PC-3 (cell line): Measurements from ENCODE around the gene SLC12A8. TPM values are rescaled to one million over a fixed set of nuclear protein-coding genes. Genes with fewer than 3 reads are reported as not detected.

Source experiments
- ATAC-seq: fragments of 200-7000 bp; cut with Tn5 transposase; 2 replicates; pipeline ENCODE4 v1.9.1; 2020; ENCODE audit warnings: mild to moderate bottlenecking, moderate library complexity
- BruUV-seq: library from RNA; stranded (reverse); fragments of 400-500 nt; replicated peaks from 2 replicates; lab custom pipeline; 2021; lab: Mats Ljungman, UMichigan
- CTCF ChIA-PET: fragments of 300-600 bp; sonication (Branson Sonifier 250); formaldehyde crosslinking; loops from one replicate; lab custom pipeline; 2022; ENCODE audit warnings: antibody characterized with exemption; lab: Charles Lee
- POLR2A ChIA-PET: fragments of 300-600 bp; sonication (Branson Sonifier 250); formaldehyde crosslinking; loops from one replicate; lab custom pipeline; 2022; ENCODE audit warnings: antibody characterized with exemption; ENCODE audit not compliant: unreplicated experiment; lab: Charles Lee
- DNase-seq: peaks from one replicate; pipeline ENCODE4 v3.0.0-alpha.2; 2015
- H2AFZ ChIP-seq: fragments of 300-600 bp; sonication (generic); 2 replicates; pipeline ENCODE4 v1.6.0; 2016; ENCODE audit warnings: antibody characterized with exemption, low read length
- H3F3A ChIP-seq: fragments of 300-600 bp; sonication (generic); one replicate; pipeline ENCODE4 v1.6.0; 2017; ENCODE audit warnings: antibody characterized with exemption, low read length, control low read depth, mild to moderate bottlenecking; ENCODE audit not compliant: unreplicated experiment
- H3K27ac ChIP-seq: fragments of 300-600 bp; sonication (generic); 2 replicates; pipeline ENCODE4 v1.5.1; 2016; ENCODE audit warnings: mild to moderate bottlenecking, low read length
- H3K27me3 ChIP-seq: fragments of 300-600 bp; sonication (generic); 2 replicates; pipeline ENCODE4 v1.6.1; 2016; ENCODE audit warnings: low read length, mixed read lengths
- H3K36me3 ChIP-seq: fragments of 300-600 bp; sonication (generic); 2 replicates; pipeline ENCODE4 v1.6.1; 2016; ENCODE audit warnings: low read depth, mixed run types, low read length, mixed read lengths
- H3K4me1 ChIP-seq: fragments of 300-600 bp; sonication (generic); 2 replicates; pipeline ENCODE4 v1.5.1; 2016; ENCODE audit warnings: low read length; ENCODE audit not compliant: insufficient read depth
- H3K4me2 ChIP-seq: fragments of 300-600 bp; sonication (generic); 2 replicates; pipeline ENCODE4 v1.6.0; 2016; ENCODE audit warnings: low read length
- H3K4me3 ChIP-seq: fragments of 300-600 bp; sonication (generic); 2 replicates; pipeline ENCODE4 v1.5.1; 2016; ENCODE audit warnings: mild to moderate bottlenecking, low read length, mixed read lengths
- H3K79me2 ChIP-seq: fragments of 300-600 bp; sonication (generic); 2 replicates; pipeline ENCODE4 v1.6.1; 2017; ENCODE audit warnings: low read length, mixed read lengths
- H3K9ac ChIP-seq: fragments of 300-600 bp; sonication (generic); 2 replicates; pipeline ENCODE4 v1.6.0; 2016; ENCODE audit warnings: mild to moderate bottlenecking, low read length
- H3K9me2 ChIP-seq: fragments of 300-600 bp; sonication (generic); replicated peaks from 2 replicates; pipeline ENCODE4 v1.6.1; 2016; ENCODE audit warnings: mixed run types, low read length, mixed read lengths
- H3K9me3 ChIP-seq: fragments of 300-600 bp; sonication (generic); 2 replicates; pipeline ENCODE4 v1.6.1; 2016; ENCODE audit warnings: low read length, mixed read lengths
- H4K20me1 ChIP-seq: fragments of 300-600 bp; sonication (generic); 2 replicates; pipeline ENCODE4 v1.6.1; 2016; ENCODE audit warnings: low read length, mixed read lengths
- CTCF ChIP-seq: fragments of 300-600 bp; sonication (generic); conservative IDR thresholded peaks from 2 replicates; pipeline ENCODE4 v1.5.1; 2017; ENCODE audit warnings: antibody characterized with exemption, low read depth, mild to moderate bottlenecking, low read length
- EZH2 ChIP-seq: fragments of 300-600 bp; sonication (generic); IDR thresholded peaks from one replicate; pipeline ENCODE4 v1.6.1; 2017; ENCODE audit warnings: antibody characterized with exemption, mild to moderate bottlenecking, low read length; ENCODE audit not compliant: unreplicated experiment
- EZH2phosphoT487 ChIP-seq: fragments of 300-600 bp; sonication (generic); IDR thresholded peaks from 2 replicates; pipeline ENCODE4 v1.6.1; 2018; ENCODE audit warnings: mild to moderate bottlenecking, antibody characterized with exemption, low read length, borderline replicate concordance
- intact Hi-C: fragments of 100-400 bp; cut with micrococcal nuclease; formaldehyde crosslinking; loops from 2 replicates; pipeline ENCODE4 v1.9.0; 2023
- total RNA-seq: library from RNA; depleted of rRNA; stranded (reverse); fragments of >200 nt; gene quantifications from 2 replicates; pipeline ENCODE4 v1.2.3, GENCODE V29; 2014

SLC12A8 gene
- total RNA-seq, 1 experiment from 2014 or later = 11.0 TPM

GRCh38 chr3:125229168-125229567, 16.6 kb upstream of the SLC12A8 start:
- Histone ChIP-seq H3K4me3 (no peak overlapping the region), H3K79me2 (no peaks in the 10 kb centered on the region), H2AFZ (no peak overlapping the region), H3K4me1 (peaks cover 4% of the 10 kb centered on the region; the same call in 1 of the 2 replicates), H3F3A (no peaks in the 10 kb centered on the region), H3K27ac (no peak overlapping the region), H3K9me3 (no peaks in the 10 kb centered on the region), H3K4me2 (no peak overlapping the region), H3K27me3 (no peaks in the 10 kb centered on the region), H4K20me1 (no peaks in the 10 kb centered on the region), H3K9ac (no peak overlapping the region), H3K36me3 (peaks cover 6% of the 10 kb centered on the region; the same call in 1 of the 2 replicates), H3K9me2 (no peaks in the 10 kb centered on the region)
- POLR2A ChIA-PET = no interaction called here
- CTCF ChIA-PET = no interaction called here
- intact Hi-C loops = no loop called here
- no peak for TF ChIP-seq EZH2phosphoT487
- no peak for TF ChIP-seq EZH2
- no peak for TF ChIP-seq CTCF
- no TSS peak for BruUV-seq
- DNase-seq = no peak
- no peak for ATAC-seq

DNA sequence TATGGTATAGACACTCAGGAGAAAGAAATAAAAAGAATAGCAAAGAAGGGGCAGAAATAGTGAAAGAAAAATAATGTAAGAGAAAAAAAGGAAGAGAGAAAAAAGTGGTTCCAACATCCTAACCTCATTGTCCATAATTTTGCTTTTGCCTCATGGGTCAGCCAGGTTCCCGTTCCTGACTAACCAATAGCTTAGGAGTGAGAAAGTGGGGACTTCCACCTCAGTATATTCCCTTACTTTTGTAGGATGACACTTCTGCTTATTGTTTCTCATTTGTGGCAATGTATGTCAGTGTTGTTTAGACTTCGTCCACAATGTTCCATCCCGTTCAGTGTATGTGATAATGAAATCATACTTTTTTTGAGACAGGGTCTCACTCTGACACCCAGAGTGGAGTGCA, 9.3 kb upstream of the SLC12A8 start:
- DNase-seq = no peak
- no peaks in the 10 kb centered on the region for H3K9me2 ChIP-seq
- no peaks in the 10 kb centered on the region for H3K79me2 ChIP-seq
- TF ChIP-seq EZH2 (no peak), CTCF (no peak), EZH2phosphoT487 (no peak)
- H3K27ac ChIP-seq = no peak overlapping the region
- no peaks in the 10 kb centered on the region for H3K4me1 ChIP-seq
- no peaks in the 10 kb centered on the region for H3K36me3 ChIP-seq
- no peaks in the 10 kb centered on the region for H3F3A ChIP-seq
- POLR2A ChIA-PET = no interaction called here
- H3K4me2 ChIP-seq = no peak overlapping the region
- no peak overlapping the region for H2AFZ ChIP-seq
- intact Hi-C loops = no loop called here
- no TSS peak for BruUV-seq
- H3K4me3 ChIP-seq = no peak overlapping the region
- H3K9ac ChIP-seq = no peak overlapping the region
- H3K27me3 ChIP-seq = no peaks in the 10 kb centered on the region
- CTCF ChIA-PET = no interaction called here
- no peak for ATAC-seq
- H3K9me3 ChIP-seq = no peaks in the 10 kb centered on the region
- no peaks in the 10 kb centered on the region for H4K20me1 ChIP-seq

- DNase-seq (no peak), ATAC-seq (no peak)
- ChIA-PET POLR2A (interaction anchor here (0.6 kb wide), 1 partner anchor 58 kb away, joined by 4 read pairs; no protein-coding TSS in a partner anchor), CTCF (no interaction called here)
- no peaks in the 10 kb centered on the region for H3K9me3 ChIP-seq
- no peaks in the 10 kb centered on the region for H3F3A ChIP-seq
- H4K20me1 ChIP-seq = no peaks in the 10 kb centered on the region
- intact Hi-C loops = no loop called here
- no peak overlapping the region for H3K27ac ChIP-seq
- H3K9me2 ChIP-seq = no peaks in the 10 kb centered on the region
- TF ChIP-seq EZH2 (no peak), EZH2phosphoT487 (no peak), CTCF (no peak)
- H3K79me2 ChIP-seq = no peaks in the 10 kb centered on the region
- no peak overlapping the region for H3K4me2 ChIP-seq
- H3K4me1 ChIP-seq = no peaks in the 10 kb centered on the region
- H3K27me3 ChIP-seq = no peaks in the 10 kb centered on the region
- H3K36me3 ChIP-seq = no peaks in the 10 kb centered on the region
- H3K9ac ChIP-seq = no peak overlapping the region
- no peak overlapping the region for H3K4me3 ChIP-seq
- no peak overlapping the region for H2AFZ ChIP-seq
- BruUV-seq = no TSS peak
These were observed 8.3 kb upstream of the SLC12A8 start for GRCh38 chr3:125220727-125221429.
